ENCODE data around the gene FPR2. TPM values are rescaled to one million over a fixed set of nuclear protein-coding genes. Genes with fewer than 3 reads are reported as not detected.

Gene FPR2, protein sequence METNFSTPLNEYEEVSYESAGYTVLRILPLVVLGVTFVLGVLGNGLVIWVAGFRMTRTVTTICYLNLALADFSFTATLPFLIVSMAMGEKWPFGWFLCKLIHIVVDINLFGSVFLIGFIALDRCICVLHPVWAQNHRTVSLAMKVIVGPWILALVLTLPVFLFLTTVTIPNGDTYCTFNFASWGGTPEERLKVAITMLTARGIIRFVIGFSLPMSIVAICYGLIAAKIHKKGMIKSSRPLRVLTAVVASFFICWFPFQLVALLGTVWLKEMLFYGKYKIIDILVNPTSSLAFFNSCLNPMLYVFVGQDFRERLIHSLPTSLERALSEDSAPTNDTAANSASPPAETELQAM
- total RNA-seq: not detected
- polyA plus RNA-seq (2013, experiment 1 of 2): 2.6 TPM
- polyA plus RNA-seq (2013, experiment 2 of 2): 1.4 TPM
- total RNA-seq: 0 to 1.3 (median 0) reads per million in 172 experiments

DNA sequence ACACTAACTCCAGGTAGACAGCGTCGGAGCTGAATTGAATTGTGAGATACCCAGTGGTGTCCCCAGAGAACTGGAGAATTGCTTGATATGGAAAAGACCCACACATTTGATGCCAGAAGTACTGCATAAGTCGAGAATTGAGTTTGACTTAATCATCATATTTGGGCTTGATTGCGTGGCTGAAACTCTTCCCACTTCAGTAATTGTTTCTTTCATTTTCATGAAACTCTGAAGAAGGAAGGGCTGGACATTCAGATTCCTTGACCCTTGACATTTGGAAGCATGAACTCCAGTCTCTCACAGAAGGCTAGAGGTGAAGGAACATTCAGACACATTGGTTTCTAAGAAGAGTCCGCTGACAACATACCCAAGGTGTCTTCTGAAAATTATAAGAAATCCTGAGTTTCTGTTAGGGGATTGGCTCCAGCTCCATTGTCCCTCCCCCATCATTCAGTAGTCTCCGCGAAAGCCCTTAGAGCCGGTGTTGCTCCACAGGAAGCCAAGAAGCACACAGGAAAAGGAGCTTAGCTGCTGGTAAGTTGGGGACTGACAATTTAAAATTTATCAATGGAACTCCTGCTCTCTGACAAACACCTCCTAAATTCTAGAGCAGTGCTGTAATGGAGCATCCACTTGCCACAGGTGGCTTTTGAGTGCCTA is at the start of gene FPR2:
TSS of gene FPR2 (plus strand) at position 484 of the 660 bp plus-strand sequence. CDS start 7,479 bp downstream, outside the sequence.
- H3K36me3 ChIP-seq (ENCODE audit: insufficient read depth, low read length): no peaks in the 10 kb centered on the region
- H3K27me3 Mint-ChIP-seq: peaks cover 43% of the 10 kb centered on the region
- no peak within 1 kb of the TSS for H3K27ac ChIP-seq (ENCODE audit: low read depth in 1 of 2, low read length in 2 of 2)
- H3K9me3 Mint-ChIP-seq: peaks cover 3% of the 10 kb centered on the region
- no peak within 1 kb of the TSS for H3K4me3 ChIP-seq (ENCODE audit: low read length)
- no peaks in the 10 kb centered on the region for H3K36me3 Mint-ChIP-seq (ENCODE audit: low read depth)
- ChIA-PET CTCF (no interaction called here), POLR2A (no interaction called here)
- peaks cover 9 to 14% of the 10 kb centered on the region in 2 experiments for H3K27me3 ChIP-seq (ENCODE audit: control insufficient read depth in 1 of 2, insufficient read depth in 2 of 2, low read length in 2 of 2)
- no peak within 1 kb of the TSS for H3K4me3 Mint-ChIP-seq
- TF ChIP-seq, protein P1, sequence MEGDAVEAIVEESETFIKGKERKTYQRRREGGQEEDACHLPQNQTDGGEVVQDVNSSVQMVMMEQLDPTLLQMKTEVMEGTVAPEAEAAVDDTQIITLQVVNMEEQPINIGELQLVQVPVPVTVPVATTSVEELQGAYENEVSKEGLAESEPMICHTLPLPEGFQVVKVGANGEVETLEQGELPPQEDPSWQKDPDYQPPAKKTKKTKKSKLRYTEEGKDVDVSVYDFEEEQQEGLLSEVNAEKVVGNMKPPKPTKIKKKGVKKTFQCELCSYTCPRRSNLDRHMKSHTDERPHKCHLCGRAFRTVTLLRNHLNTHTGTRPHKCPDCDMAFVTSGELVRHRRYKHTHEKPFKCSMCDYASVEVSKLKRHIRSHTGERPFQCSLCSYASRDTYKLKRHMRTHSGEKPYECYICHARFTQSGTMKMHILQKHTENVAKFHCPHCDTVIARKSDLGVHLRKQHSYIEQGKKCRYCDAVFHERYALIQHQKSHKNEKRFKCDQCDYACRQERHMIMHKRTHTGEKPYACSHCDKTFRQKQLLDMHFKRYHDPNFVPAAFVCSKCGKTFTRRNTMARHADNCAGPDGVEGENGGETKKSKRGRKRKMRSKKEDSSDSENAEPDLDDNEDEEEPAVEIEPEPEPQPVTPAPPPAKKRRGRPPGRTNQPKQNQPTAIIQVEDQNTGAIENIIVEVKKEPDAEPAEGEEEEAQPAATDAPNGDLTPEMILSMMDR (IDR thresholded peaks at IDR 0.05): no peak
- peaks cover 0 to 4% of the 10 kb centered on the region in 2 experiments for H3K9me3 ChIP-seq (ENCODE audit: control insufficient read depth in 1 of 2, insufficient read depth in 1 of 2, low read length in 2 of 2)
- H3K4me1 Mint-ChIP-seq (ENCODE audit: low read depth): no peaks in the 10 kb centered on the region
- H3K27ac Mint-ChIP-seq: no peak within 1 kb of the TSS
- no peaks in the 10 kb centered on the region for H3K4me1 ChIP-seq (ENCODE audit: insufficient read depth, low read length)
- DNase-seq (no peak), ATAC-seq (ENCODE audit: poor library complexity) (no peak)
- intact Hi-C loops (cut with DNase I, micrococcal nuclease): no loop called here

DNA sequence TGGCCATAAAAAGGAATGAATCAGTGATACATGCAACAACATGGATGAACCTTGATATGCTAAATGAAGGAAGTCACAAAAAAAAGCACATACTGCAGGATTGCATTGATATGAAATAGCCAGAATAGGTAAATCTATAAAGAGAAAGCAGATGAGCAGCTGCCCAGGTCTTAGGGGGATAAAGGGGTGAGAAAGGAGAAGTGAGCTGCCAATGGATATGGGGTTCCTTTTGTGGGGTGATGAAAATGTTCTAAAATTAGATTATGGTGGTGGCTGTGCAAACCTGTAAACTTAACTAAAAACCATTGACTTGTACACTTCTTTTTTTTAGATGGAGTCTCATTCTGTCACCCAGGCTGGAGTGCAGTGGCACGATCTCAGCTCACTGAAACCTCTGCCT is 49.3 kb upstream of the FPR2 start:
- Histone ChIP-seq H3K27me3 (ENCODE audit: control insufficient read depth in 1 of 2, insufficient read depth in 2 of 2, low read length in 2 of 2) (peaks cover 2 to 5% of the 10 kb centered on the region in 2 experiments), H3K27ac (ENCODE audit: low read depth in 1 of 2, low read length in 2 of 2) (no peak overlapping the region), H3K36me3 (ENCODE audit: insufficient read depth, low read length) (peaks cover 4% of the 10 kb centered on the region), H3K4me1 (ENCODE audit: insufficient read depth, low read length) (no peaks in the 10 kb centered on the region), H3K4me3 (ENCODE audit: low read length) (no peak overlapping the region), H3K9me3 (ENCODE audit: control insufficient read depth in 1 of 2, insufficient read depth in 1 of 2, low read length in 2 of 2) (peaks cover 0 to 10% of the 10 kb centered on the region in 2 experiments)
- Mint-ChIP-seq H3K4me1 (ENCODE audit: low read depth) (peaks cover 4% of the 10 kb centered on the region), H3K9me3 (peaks cover 3% of the 10 kb centered on the region), H3K36me3 (ENCODE audit: low read depth) (peaks cover 7% of the 10 kb centered on the region), H3K4me3 (no peak overlapping the region), H3K27ac (no peak overlapping the region), H3K27me3 (peaks cover 7% of the 10 kb centered on the region)
- intact Hi-C loops (cut with DNase I, micrococcal nuclease): no loop called here
- TF ChIP-seq, protein P1 (IDR thresholded peaks at IDR 0.05): no peak
- DNase-seq: no peak
- no peak for ATAC-seq (ENCODE audit: poor library complexity)
- POLR2A ChIA-PET: no interaction called here
- CTCF ChIA-PET: no interaction called here

DNA sequence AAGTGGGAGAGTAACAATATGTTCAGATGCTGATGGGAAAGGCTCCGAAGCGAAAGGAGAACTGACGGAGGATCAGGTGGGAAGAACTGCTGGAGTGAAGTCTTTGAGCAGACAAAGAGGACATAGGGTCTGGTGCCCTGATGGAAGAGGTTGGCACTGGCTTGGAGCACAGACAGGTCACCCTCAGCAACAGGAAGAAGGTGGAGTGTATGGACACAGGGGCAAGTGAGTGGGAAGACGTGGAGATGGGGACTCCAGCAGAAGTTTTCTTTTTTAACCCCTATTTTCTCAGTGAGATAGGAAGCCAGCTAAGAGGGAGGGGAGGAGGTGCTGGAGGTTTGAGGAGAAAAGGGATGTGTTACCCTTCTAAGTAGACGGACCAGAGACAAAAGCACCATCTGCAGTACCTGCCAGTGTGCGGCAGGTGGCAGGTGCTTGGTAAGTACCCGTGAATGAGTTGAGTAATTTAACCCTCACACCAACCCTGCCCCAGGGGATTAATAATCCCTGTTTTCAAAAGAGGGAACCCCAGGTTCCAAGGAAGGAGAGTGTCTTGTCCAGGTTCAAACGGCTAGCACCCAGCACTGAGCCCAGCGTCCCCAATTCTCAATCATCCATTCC is 48.4 kb upstream of the FPR2 start:
- Histone ChIP-seq H3K9me3 (ENCODE audit: control insufficient read depth in 1 of 2, insufficient read depth in 1 of 2, low read length in 2 of 2) (peaks cover 0 to 10% of the 10 kb centered on the region in 2 experiments), H3K36me3 (ENCODE audit: insufficient read depth, low read length) (peaks cover 4% of the 10 kb centered on the region), H3K4me1 (ENCODE audit: insufficient read depth, low read length) (no peaks in the 10 kb centered on the region), H3K27me3 (ENCODE audit: control insufficient read depth in 1 of 2, insufficient read depth in 2 of 2, low read length in 2 of 2) (peaks cover 7 to 8% of the 10 kb centered on the region in 2 experiments), H3K27ac (ENCODE audit: low read depth in 1 of 2, low read length in 2 of 2) (no peak overlapping the region), H3K4me3 (ENCODE audit: low read length) (no peak overlapping the region)
- no peak overlapping the region for H3K27ac Mint-ChIP-seq
- peaks cover 3% of the 10 kb centered on the region for H3K9me3 Mint-ChIP-seq
- H3K27me3 Mint-ChIP-seq: peaks cover 15% of the 10 kb centered on the region
- no peaks in the 10 kb centered on the region for H3K36me3 Mint-ChIP-seq (ENCODE audit: low read depth)
- TF ChIP-seq, protein P1 (IDR thresholded peaks at IDR 0.05): no peak
- POLR2A ChIA-PET: no interaction called here
- DNase-seq: peak in 1 of 14 experiments; percentile 32
- intact Hi-C loops (cut with DNase I, micrococcal nuclease): no loop called here
- no peak for ATAC-seq (ENCODE audit: poor library complexity)
- H3K4me3 Mint-ChIP-seq: no peak overlapping the region
- H3K4me1 Mint-ChIP-seq (ENCODE audit: low read depth): peaks cover 1% of the 10 kb centered on the region
- CTCF ChIA-PET: no interaction called here
